Mucosa of rectum (tissue), 2 donors: ENCODE results near the gene CHN2.

Experiments
- H3K27ac ChIP-seq, 2 donors: one replicate each; pipeline ENCODE4 v1.7.0; 2013; ENCODE audit warnings: inconsistent platforms in 2 of 2, low read depth in 2 of 2, low read length in 2 of 2
- H3K27me3 ChIP-seq, 2 donors: one replicate each; pipeline ENCODE4 v1.7.0; 2013; ENCODE audit warnings: low read length in 2 of 2; ENCODE audit not compliant: control insufficient read depth in 2 of 2, insufficient read depth in 2 of 2
- H3K36me3 ChIP-seq, 2 donors: one replicate each; pipeline ENCODE4 v1.7.0; 2013; ENCODE audit warnings: low read length in 2 of 2; ENCODE audit not compliant: control insufficient read depth in 2 of 2, insufficient read depth in 2 of 2
- H3K4me1 ChIP-seq, 2 donors: one replicate each; pipeline ENCODE4 v1.7.0; 2013; ENCODE audit warnings: low read length in 2 of 2, mild to moderate bottlenecking in 1 of 2; ENCODE audit not compliant: control insufficient read depth in 2 of 2, insufficient read depth in 2 of 2
- H3K4me3 ChIP-seq, 2 donors: one replicate each; pipeline ENCODE4 v1.7.0; 2013; ENCODE audit warnings: low read length in 2 of 2
- H3K9ac ChIP-seq, 2 donors: one replicate each; pipeline ENCODE4 v1.7.0; 2013; ENCODE audit warnings: low read length in 2 of 2, low read depth in 1 of 2, mild to moderate bottlenecking in 1 of 2
- H3K9me3 ChIP-seq, 2 donors: one replicate each; pipeline ENCODE4 v1.7.0; 2013; ENCODE audit warnings: low read length in 2 of 2; ENCODE audit not compliant: control insufficient read depth in 2 of 2
- donor health status: healthy.
- donor health status: Normal muscosa, but diverticular disease.

The CHN2 gene

DNA sequence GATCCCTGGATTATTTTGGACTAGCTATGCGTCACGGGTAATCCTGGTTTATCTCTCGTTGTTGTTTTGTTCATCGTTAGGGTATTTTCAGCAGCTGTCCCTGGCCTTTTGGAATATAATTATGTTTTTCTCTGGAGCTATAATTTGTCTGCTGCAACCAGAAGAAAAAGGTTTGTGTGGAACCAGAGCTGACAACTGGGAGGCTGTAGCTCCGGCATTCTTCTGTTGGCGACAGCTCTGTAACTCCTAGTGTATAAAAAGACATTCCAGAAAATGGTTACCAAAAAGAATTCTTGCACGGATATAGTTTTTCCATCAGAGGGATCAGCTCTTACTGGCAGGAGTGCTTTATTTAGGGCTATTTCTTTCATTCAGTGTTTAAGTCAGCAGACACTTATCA is 238.1 kb downstream of the CHN2 start:
- Histone ChIP-seq H3K9me3 (no peaks in the 10 kb centered on the region), H3K9ac (no peak overlapping the region), H3K4me3 (no peak overlapping the region), H3K4me1 (peaks cover 0 to 11% of the 10 kb centered on the region in 2 donors), H3K27ac (no peak overlapping the region), H3K27me3 (no peaks in the 10 kb centered on the region), H3K36me3 (no peaks in the 10 kb centered on the region)

DNA sequence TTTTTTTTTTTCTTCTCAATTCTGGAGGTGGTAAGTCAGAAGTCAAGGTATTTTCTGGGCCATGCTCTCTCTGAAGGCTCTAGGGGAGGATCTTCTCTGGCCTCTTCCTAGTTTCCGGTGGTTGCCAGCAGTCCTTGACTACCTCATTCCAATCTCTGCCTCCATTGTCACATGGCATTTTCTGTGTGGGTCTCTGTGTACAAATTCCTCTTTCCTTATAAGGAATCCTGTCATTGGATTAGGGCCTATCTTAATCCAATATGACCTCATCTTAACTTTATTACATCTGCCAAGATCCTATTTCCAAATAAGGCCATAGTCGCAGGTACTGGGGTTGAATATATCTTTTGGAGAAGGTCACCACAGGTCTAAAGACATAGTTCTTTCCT is 239.8 kb downstream of the CHN2 start:
- Histone ChIP-seq H3K36me3 (no peaks in the 10 kb centered on the region), H3K4me1 (peaks cover 0 to 6% of the 10 kb centered on the region in 2 donors), H3K9me3 (no peaks in the 10 kb centered on the region), H3K9ac (no peak overlapping the region), H3K27ac (no peak overlapping the region), H3K27me3 (no peaks in the 10 kb centered on the region), H3K4me3 (no peak overlapping the region)

DNA sequence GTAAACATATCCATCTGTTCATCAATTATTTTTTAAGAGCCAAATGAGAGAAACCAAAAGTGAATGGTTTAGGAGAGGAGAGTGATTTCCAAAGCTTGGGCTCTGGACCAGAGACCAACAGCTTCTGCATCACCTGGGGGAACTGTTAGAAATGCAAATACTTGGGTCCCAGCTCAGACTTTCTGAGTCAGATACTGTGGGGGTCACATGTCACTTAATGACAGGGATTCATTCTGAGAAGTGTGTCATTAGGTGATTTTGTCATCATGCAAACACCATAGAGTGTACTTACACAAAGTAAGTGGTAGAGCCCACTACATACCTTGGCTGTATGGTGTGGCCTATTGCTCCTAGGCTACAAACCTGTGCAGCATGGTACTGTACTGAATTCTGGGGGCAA is 240.6 kb downstream of the CHN2 start:
- H3K9me3 ChIP-seq: no peaks in the 10 kb centered on the region
- H3K27ac ChIP-seq: no peak overlapping the region
- H3K9ac ChIP-seq: no peak overlapping the region
- peaks cover 0 to 4% of the 10 kb centered on the region in 2 donors for H3K4me1 ChIP-seq
- no peaks in the 10 kb centered on the region for H3K27me3 ChIP-seq
- no peak overlapping the region for H3K4me3 ChIP-seq
- no peaks in the 10 kb centered on the region for H3K36me3 ChIP-seq

DNA sequence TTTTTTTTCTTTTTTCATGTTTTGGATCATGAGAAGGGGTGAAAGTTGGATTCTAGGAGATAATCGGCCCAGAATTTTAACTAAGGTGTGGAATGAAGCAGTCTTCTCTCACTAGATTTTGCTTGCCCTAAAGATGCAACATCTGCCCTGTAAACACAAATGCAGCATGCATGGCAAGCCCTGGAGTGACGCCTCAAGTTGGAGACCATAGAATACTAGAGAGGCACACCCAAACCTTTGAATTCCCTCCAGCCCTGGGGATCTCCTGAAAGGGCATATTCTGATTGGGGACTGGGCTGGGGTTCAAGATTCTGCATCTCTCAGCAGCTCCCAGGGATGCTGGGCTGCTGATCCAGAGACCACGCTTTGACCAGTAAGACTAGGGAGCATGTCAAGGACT is 241.3 kb downstream of the CHN2 start:
- Histone ChIP-seq H3K4me1 (no peaks in the 10 kb centered on the region), H3K9me3 (no peaks in the 10 kb centered on the region), H3K27me3 (no peaks in the 10 kb centered on the region), H3K9ac (no peak overlapping the region), H3K27ac (no peak overlapping the region), H3K36me3 (no peaks in the 10 kb centered on the region), H3K4me3 (no peak overlapping the region)

DNA sequence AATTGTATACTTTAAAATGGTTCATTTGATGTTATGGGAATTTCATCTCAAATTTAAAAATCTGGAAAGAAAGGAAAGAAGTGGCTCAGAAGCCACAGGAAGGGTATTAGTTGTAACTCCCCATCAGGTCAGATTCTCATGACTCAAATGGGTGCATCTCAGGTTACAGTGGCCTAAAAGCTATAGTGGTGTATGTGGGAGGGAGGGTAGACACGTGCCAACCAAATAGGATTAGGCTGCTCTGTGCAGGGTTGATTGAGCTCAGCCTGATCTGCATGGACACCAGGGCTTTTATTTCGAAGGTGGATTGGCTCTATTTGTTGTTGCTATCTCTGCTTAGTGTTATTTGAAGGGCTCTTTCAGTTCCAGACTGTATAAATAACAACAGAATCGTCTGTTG is 247.6 kb downstream of the CHN2 start:
- H3K27ac ChIP-seq: no peak overlapping the region
- H3K4me1 ChIP-seq: no peaks in the 10 kb centered on the region
- H3K4me3 ChIP-seq: no peak overlapping the region
- no peaks in the 10 kb centered on the region for H3K36me3 ChIP-seq
- H3K9me3 ChIP-seq: no peaks in the 10 kb centered on the region
- no peaks in the 10 kb centered on the region for H3K27me3 ChIP-seq
- H3K9ac ChIP-seq: no peak overlapping the region

DNA sequence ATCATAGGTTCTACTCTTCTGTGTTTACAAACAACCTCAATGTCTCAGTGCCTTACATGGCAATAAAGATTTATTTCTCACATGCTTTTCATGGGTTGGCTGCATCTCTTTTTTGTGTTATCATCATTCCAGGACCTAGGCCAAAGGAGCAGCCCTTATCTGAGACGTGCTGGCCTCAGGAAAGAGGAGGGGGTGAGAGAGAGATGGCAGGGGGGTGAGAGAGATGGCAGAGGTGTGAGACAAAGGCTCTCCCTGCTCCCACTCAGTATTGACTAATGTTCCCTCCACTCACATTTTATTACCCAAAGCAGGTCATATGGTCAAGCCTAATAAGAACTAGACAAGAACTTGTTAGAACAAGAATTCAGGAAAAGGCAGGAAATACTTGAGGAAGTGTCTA is 249.0 kb downstream of the CHN2 start:
- Histone ChIP-seq H3K9ac (no peak overlapping the region), H3K27me3 (no peaks in the 10 kb centered on the region), H3K36me3 (no peaks in the 10 kb centered on the region), H3K9me3 (no peaks in the 10 kb centered on the region), H3K27ac (no peak overlapping the region), H3K4me1 (peaks cover under 1 to 1% of the 10 kb centered on the region in 2 donors), H3K4me3 (no peak overlapping the region)

DNA sequence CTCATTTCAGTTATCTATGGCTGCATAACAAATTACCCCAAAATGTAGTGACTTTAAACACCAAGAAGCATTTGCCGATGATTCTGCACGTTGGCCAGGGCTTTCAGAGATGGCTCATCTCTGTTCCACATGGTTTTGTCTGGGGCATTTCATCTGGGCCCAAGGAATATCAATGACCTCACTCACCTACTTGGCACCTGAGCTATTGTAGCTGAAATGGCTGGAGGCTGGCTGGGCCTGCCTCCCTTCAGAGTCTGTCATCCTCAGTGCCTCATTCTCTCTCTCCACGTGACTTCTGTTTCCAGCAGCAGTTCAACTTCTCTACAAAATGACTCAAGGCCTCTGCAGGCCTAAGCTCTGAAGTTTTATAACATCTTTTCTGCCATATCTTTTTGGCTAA is 249.7 kb downstream of the CHN2 start:
- Histone ChIP-seq H3K27ac (no peak overlapping the region), H3K9ac (no peak overlapping the region), H3K4me1 (peaks cover 2 to 8% of the 10 kb centered on the region in 2 donors), H3K36me3 (no peaks in the 10 kb centered on the region), H3K9me3 (no peaks in the 10 kb centered on the region), H3K4me3 (no peak overlapping the region), H3K27me3 (no peaks in the 10 kb centered on the region)

DNA sequence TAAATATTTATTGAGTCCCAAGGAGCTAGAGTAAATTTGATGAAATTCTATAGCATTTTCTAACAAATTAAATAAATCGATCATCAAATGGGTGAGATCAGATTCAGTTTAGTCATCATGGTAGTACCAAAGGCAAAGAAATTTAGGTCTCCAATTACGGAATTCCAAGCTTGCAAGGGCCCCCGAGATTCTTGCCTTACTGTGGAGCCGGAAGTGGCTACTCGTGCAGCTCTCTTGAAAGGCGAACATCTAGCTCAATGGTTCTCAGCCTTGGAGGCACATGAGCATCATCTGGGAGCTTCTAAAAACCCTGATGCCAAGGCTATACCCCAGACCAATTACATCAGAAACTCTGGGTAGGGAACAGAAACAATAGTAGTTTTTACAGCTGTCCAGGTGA is 251.2 kb downstream of the CHN2 start:
- Histone ChIP-seq H3K4me1 (peaks cover 2 to 20% of the 10 kb centered on the region in 2 donors), H3K36me3 (no peaks in the 10 kb centered on the region), H3K4me3 (no peak overlapping the region), H3K9me3 (no peaks in the 10 kb centered on the region), H3K27ac (no peak overlapping the region), H3K27me3 (no peaks in the 10 kb centered on the region), H3K9ac (no peak overlapping the region)

DNA sequence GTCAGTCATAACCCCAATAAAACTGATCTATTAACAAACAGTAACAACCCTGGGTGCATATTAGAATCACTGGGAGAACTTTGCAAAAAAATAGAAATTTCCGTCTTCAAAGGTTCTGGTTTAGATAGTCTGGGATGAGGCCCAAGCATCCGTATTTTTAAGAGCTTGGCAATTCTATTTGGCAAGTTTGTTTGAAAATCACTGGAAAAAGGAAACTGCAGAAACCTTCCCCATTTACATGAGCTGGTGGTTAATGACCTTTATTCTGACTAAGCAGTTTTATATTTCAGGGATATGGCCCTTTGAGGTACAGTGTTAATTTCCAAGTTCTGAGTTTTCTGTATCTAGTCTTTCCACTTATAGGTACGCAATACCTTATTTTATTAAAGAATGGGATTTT is 253.3 kb downstream of the CHN2 start:
- no peaks in the 10 kb centered on the region for H3K27me3 ChIP-seq
- no peak overlapping the region for H3K27ac ChIP-seq
- no peak overlapping the region for H3K9ac ChIP-seq
- no peaks in the 10 kb centered on the region for H3K36me3 ChIP-seq
- H3K4me1 ChIP-seq: peaks cover 2 to 20% of the 10 kb centered on the region in 2 donors
- H3K4me3 ChIP-seq: no peak overlapping the region
- no peaks in the 10 kb centered on the region for H3K9me3 ChIP-seq

DNA sequence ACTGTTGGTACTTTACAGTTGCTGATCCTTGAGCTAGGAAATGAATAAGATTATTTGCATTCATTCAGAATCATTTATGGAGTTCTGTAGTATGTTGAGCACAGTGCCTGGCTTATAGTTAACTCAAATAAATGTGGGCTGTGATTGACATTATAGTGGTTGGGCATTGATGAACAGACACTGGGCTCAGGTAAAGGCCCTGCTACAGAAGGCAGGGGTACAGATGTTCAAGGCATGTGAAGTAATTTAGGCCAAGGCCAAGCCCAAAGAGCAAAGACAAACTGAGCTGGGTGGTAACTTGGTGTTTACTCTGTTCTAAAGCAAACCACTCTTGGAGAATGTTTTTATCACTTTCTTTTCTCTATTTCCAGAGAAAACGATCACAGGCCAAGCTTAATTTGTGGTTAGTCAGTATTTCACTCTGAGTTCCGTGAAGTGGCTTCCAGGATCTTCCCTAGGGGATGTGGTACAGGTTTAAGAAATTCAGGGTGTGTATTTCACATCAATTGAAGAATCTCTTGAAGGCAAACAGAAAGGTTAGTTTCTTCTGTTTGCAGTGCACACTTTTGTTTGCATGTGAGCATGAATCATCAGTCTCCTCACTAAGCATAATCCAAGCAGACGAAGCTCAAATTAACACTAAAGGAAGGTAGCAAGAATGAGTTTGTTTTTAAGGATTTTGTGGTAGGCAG is 255.1 kb downstream of the CHN2 start:
- Histone ChIP-seq H3K9me3 (no peaks in the 10 kb centered on the region), H3K27me3 (no peaks in the 10 kb centered on the region), H3K4me3 (no peak overlapping the region), H3K9ac (no peak overlapping the region), H3K27ac (peak overlapping the region; percentile 54 to 61), H3K4me1 (peaks cover 2 to 20% of the 10 kb centered on the region in 2 donors), H3K36me3 (no peaks in the 10 kb centered on the region)

DNA sequence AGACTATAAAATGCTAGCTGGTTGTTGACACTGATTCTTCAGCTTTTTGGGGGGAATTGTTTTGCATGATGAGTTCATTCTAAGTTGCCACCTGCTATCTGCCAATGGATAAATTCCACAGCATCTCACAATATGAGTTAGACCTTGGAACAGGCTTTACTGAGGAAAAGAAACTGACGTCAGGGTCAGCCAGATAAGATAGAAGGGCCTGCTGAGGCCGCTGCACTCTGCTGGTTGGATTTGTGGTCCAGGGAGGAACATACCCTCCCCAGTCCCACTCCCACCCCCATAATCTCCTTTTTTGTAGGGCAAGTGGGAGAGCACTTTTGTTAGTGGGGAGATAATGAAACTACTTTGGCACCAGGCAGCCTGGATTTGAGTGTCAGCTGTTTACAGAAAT is 258.4 kb downstream of the CHN2 start:
- no peak overlapping the region for H3K4me3 ChIP-seq
- peaks cover 2 to 20% of the 10 kb centered on the region in 2 donors for H3K4me1 ChIP-seq
- no peaks in the 10 kb centered on the region for H3K36me3 ChIP-seq
- H3K27me3 ChIP-seq: no peaks in the 10 kb centered on the region
- no peak overlapping the region for H3K27ac ChIP-seq
- H3K9me3 ChIP-seq: no peaks in the 10 kb centered on the region
- H3K9ac ChIP-seq: no peak overlapping the region
